Neural cell (in vitro differentiated cells): ENCODE data around the gene SRRM2. TPM values are rescaled to one million over a fixed set of nuclear protein-coding genes. Genes with fewer than 3 reads are reported as not detected.

Source experiments
- H2AFZ ChIP-seq: fragments of 200-600, 300-800 bp; sonication (generic), shearing (Covaris generic); 2 replicates; pipeline ENCODE4 v1.6.0; 2014; ENCODE audit warnings: low read depth, mild to moderate bottlenecking, antibody characterized with exemption, low read length, moderate library complexity
- H3F3A ChIP-seq: fragments of 200-600 bp; shearing (Covaris generic); 2 replicates; pipeline ENCODE4 v1.6.1; 2016; ENCODE audit warnings: mild to moderate bottlenecking, moderate library complexity, mixed read lengths, antibody characterized with exemption, low read length; ENCODE audit not compliant: insufficient read depth, poor library complexity, severe bottlenecking
- H3K27ac ChIP-seq: fragments of 200-600, 300-800 bp; sonication (generic), shearing (Covaris generic); 2 replicates; pipeline ENCODE4 v1.5.1; 2014; ENCODE audit warnings: mild to moderate bottlenecking, low read length, moderate library complexity
- H3K27me3 ChIP-seq: fragments of 300-800, 200-600 bp; sonication (generic), shearing (Covaris generic); 2 replicates; pipeline ENCODE4 v1.6.0; 2014; ENCODE audit warnings: mild to moderate bottlenecking, low read depth, low read length, moderate library complexity; ENCODE audit not compliant: insufficient read depth
- H3K36me3 ChIP-seq: fragments of 300-800, 200-600 bp; sonication (generic), shearing (Covaris generic); 2 replicates; pipeline ENCODE4 v1.5.1; 2014; ENCODE audit warnings: mild to moderate bottlenecking, antibody characterized with exemption, low read length, moderate library complexity; ENCODE audit not compliant: insufficient read depth
- H3K4me2 ChIP-seq: fragments of 300-800, 200-600 bp; sonication (generic), shearing (Covaris generic); 2 replicates; pipeline ENCODE4 v1.6.0; 2014; ENCODE audit warnings: mild to moderate bottlenecking, low read length
- H3K4me3 ChIP-seq: fragments of 300-800, 200-600 bp; sonication (generic), shearing (Covaris generic); 2 replicates; pipeline ENCODE4 v1.5.1; 2014; ENCODE audit warnings: mild to moderate bottlenecking, low read length, moderate library complexity
- H3K79me2 ChIP-seq: fragments of 200-600 bp; shearing (Covaris generic); replicated peaks from 2 replicates; pipeline ENCODE4 v1.6.0; 2014; ENCODE audit warnings: mild to moderate bottlenecking, low read length, moderate library complexity; ENCODE audit not compliant: insufficient read depth
- H3K9ac ChIP-seq: fragments of 300-800, 200-600 bp; sonication (generic), shearing (Covaris generic); 2 replicates; pipeline ENCODE4 v1.6.1; 2016; ENCODE audit warnings: mild to moderate bottlenecking, low read length, mixed read lengths
- H3K9me2 ChIP-seq: fragments of 200-600 bp; shearing (Covaris generic); 2 replicates; pipeline ENCODE4 v1.6.1; 2016; ENCODE audit warnings: mild to moderate bottlenecking, low read length, mixed read lengths; ENCODE audit not compliant: insufficient read depth
- H3K9me3 ChIP-seq: fragments of 200-600, 300-800 bp; sonication (generic), shearing (Covaris generic); 2 replicates; pipeline ENCODE4 v1.6.1; 2016; ENCODE audit warnings: mild to moderate bottlenecking, mixed run types, low read length, moderate library complexity, mixed read lengths
- H4K20me1 ChIP-seq: fragments of 200-600 bp; shearing (Covaris generic); 2 replicates; pipeline ENCODE4 v1.6.1; 2016; ENCODE audit warnings: mild to moderate bottlenecking, mixed run types; ENCODE audit not compliant: insufficient read depth
- EP300 ChIP-seq: fragments of 450-650 bp; conservative IDR thresholded peaks from 2 replicates; pipeline ENCODE4 v1.6.1; 2014; ENCODE audit warnings: antibody characterized with exemption, mild to moderate bottlenecking, moderate library complexity; ENCODE audit not compliant: poor library complexity, severe bottlenecking
- EZH2 ChIP-seq: fragments of 200-600, 300-800 bp; shearing (Covaris generic), sonication (generic); IDR thresholded peaks from 2 replicates; pipeline ENCODE4 v1.6.1; 2014; ENCODE audit warnings: antibody characterized with exemption, low read length, borderline replicate concordance, mild to moderate bottlenecking; ENCODE audit not compliant: insufficient read depth, poor library complexity, severe bottlenecking
- MXI1 ChIP-seq: fragments of 450-650 bp; conservative IDR thresholded peaks from 2 replicates; pipeline ENCODE4 v1.6.1; 2014; ENCODE audit warnings: antibody characterized with exemption, mild to moderate bottlenecking; ENCODE audit not compliant: poor library complexity, severe bottlenecking
- POLR2AphosphoS5 ChIP-seq: IDR thresholded peaks from 2 replicates; pipeline ENCODE4 v1.6.1; 2012
- RAD21 ChIP-seq: fragments of 450-650 bp; conservative IDR thresholded peaks from 2 replicates; pipeline ENCODE4 v1.6.1; 2014; ENCODE audit warnings: antibody characterized with exemption, mild to moderate bottlenecking, moderate library complexity
- SMC3 ChIP-seq: fragments of 450-650 bp; conservative IDR thresholded peaks from 2 replicates; pipeline ENCODE4 v1.6.1; 2014; ENCODE audit warnings: antibody characterized with exemption, mild to moderate bottlenecking, moderate library complexity; ENCODE audit not compliant: poor library complexity
- TAF1 ChIP-seq: IDR thresholded peaks from 2 replicates; pipeline ENCODE4 v1.6.1; 2012; ENCODE audit warnings: low read depth
- polyA plus RNA-seq: library from polyadenylated mRNA; depleted of rRNA; stranded (reverse); fragments of >200 nt; gene quantifications from 2 replicates; pipeline ENCODE4 v1.2.3, GENCODE V29; 2014
- TF ChIP-seq, protein P1 (sequence below): IDR thresholded peaks from 2 replicates; pipeline ENCODE4 v1.6.1; 2012; ENCODE audit warnings: borderline replicate concordance
- TF ChIP-seq, protein P2 (sequence below): fragments of 450-650 bp; IDR thresholded peaks from 2 replicates; pipeline ENCODE4 v1.5.1; 2014; ENCODE audit warnings: antibody characterized with exemption, mild to moderate bottlenecking, moderate library complexity; ENCODE audit not compliant: poor library complexity, severe bottlenecking

Gene SRRM2
- polyA plus RNA-seq, 1 donor from 2014 or later, result 40.0 TPM

DNA sequence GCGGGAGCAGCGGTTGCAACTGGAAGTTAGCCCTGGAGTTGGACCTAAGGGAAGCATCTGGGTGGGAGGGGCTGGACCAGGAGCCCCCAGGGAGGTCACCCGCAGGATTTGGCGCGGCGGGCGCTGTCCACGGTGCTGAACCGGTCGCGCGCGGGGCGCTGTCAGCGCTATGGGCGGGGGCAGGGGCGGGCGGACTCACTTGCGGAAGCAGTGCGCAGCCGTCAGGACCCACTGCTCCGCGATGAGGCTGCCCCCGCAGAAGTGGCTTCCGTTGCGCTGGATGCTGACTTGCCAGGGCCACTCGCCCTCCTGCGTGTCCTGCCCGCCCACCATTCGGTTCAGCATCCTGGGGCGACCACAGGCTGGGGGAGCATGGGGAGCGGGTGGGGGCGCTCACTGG is 36.9 kb upstream of the SRRM2 start:
- Histone ChIP-seq H3F3A (no peaks in the 10 kb centered on the region), H3K4me3 (no peak overlapping the region), H3K9me3 (no peaks in the 10 kb centered on the region), H3K4me2 (no peak overlapping the region), H3K9me2 (no peaks in the 10 kb centered on the region), H3K36me3 (no peaks in the 10 kb centered on the region), H3K27me3 (no peaks in the 10 kb centered on the region), H3K27ac (no peak overlapping the region), H2AFZ (no peak overlapping the region), H4K20me1 (no peaks in the 10 kb centered on the region), H3K79me2 (no peaks in the 10 kb centered on the region), H3K9ac (no peak overlapping the region)
- TF ChIP-seq, protein P1, sequence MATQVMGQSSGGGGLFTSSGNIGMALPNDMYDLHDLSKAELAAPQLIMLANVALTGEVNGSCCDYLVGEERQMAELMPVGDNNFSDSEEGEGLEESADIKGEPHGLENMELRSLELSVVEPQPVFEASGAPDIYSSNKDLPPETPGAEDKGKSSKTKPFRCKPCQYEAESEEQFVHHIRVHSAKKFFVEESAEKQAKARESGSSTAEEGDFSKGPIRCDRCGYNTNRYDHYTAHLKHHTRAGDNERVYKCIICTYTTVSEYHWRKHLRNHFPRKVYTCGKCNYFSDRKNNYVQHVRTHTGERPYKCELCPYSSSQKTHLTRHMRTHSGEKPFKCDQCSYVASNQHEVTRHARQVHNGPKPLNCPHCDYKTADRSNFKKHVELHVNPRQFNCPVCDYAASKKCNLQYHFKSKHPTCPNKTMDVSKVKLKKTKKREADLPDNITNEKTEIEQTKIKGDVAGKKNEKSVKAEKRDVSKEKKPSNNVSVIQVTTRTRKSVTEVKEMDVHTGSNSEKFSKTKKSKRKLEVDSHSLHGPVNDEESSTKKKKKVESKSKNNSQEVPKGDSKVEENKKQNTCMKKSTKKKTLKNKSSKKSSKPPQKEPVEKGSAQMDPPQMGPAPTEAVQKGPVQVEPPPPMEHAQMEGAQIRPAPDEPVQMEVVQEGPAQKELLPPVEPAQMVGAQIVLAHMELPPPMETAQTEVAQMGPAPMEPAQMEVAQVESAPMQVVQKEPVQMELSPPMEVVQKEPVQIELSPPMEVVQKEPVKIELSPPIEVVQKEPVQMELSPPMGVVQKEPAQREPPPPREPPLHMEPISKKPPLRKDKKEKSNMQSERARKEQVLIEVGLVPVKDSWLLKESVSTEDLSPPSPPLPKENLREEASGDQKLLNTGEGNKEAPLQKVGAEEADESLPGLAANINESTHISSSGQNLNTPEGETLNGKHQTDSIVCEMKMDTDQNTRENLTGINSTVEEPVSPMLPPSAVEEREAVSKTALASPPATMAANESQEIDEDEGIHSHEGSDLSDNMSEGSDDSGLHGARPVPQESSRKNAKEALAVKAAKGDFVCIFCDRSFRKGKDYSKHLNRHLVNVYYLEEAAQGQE, result no peak
- no peak for TF ChIP-seq EZH2
- TF ChIP-seq SMC3, result no peak
- no peak for TF ChIP-seq RAD21
- TF ChIP-seq, protein P2, sequence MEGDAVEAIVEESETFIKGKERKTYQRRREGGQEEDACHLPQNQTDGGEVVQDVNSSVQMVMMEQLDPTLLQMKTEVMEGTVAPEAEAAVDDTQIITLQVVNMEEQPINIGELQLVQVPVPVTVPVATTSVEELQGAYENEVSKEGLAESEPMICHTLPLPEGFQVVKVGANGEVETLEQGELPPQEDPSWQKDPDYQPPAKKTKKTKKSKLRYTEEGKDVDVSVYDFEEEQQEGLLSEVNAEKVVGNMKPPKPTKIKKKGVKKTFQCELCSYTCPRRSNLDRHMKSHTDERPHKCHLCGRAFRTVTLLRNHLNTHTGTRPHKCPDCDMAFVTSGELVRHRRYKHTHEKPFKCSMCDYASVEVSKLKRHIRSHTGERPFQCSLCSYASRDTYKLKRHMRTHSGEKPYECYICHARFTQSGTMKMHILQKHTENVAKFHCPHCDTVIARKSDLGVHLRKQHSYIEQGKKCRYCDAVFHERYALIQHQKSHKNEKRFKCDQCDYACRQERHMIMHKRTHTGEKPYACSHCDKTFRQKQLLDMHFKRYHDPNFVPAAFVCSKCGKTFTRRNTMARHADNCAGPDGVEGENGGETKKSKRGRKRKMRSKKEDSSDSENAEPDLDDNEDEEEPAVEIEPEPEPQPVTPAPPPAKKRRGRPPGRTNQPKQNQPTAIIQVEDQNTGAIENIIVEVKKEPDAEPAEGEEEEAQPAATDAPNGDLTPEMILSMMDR, result no peak
- TF ChIP-seq MXI1, result no peak
- TF ChIP-seq POLR2AphosphoS5, result no peak
- TF ChIP-seq EP300, result no peak
- no peak for TF ChIP-seq TAF1

DNA sequence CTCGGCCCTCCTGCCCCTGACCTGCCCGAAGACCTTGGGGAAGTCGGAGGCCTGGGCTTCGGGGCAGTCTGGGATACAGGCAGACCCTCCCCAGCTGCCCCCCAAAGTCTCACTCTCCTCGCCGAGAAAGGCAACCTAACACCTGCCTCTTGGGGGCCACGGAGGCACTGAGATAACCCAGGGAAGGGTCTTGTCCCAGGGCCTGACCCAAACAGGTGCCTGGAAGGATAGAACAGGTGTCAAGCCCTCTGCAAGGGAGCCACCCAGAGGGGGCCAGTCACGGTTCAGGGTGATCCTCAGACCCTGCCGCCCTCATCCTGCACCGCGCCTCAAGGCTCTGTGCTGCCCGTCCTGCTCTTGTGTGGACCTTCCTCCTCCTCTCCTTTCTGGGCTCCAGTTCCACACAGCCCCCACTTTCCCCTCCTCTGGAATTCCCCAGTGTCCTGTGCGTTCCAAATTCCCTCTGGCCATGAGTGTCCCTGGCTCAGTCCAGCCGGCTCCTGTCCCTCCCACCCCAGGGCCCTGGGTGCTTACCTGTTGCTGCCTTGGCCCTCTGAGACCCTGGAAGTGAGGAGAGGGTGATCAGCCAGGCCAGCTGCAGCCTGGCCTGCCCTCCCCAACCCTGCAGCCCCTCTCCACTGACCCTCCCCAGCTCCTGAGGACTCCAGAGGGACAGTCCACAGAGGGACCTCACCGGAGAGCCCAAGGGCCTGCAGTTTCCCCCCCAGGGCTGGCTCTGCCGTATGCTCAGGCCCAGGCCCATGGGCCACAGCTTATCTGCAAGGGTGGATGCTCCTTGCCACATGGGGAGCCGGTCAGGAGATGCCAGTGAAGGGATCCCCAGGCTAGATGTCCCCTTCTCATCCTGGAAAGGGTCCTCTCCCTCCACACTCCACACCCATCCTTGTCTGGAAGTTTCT is 36.2 kb upstream of the SRRM2 start:
- H3K27ac ChIP-seq, result no peak overlapping the region
- H3F3A ChIP-seq, result no peaks in the 10 kb centered on the region
- no peak overlapping the region for H3K9ac ChIP-seq
- H3K79me2 ChIP-seq, result no peaks in the 10 kb centered on the region
- H3K4me3 ChIP-seq, result no peak overlapping the region
- no peak for TF ChIP-seq EZH2
- no peak for TF ChIP-seq TAF1
- TF ChIP-seq, protein P1, result no peak
- TF ChIP-seq SMC3, result no peak
- TF ChIP-seq, protein P2, result no peak
- TF ChIP-seq RAD21, result no peak
- no peak for TF ChIP-seq EP300
- TF ChIP-seq POLR2AphosphoS5, result no peak
- no peak for TF ChIP-seq MXI1
- no peaks in the 10 kb centered on the region for H3K27me3 ChIP-seq
- no peaks in the 10 kb centered on the region for H3K9me3 ChIP-seq
- no peaks in the 10 kb centered on the region for H4K20me1 ChIP-seq
- H3K36me3 ChIP-seq, result no peaks in the 10 kb centered on the region
- H2AFZ ChIP-seq, result no peak overlapping the region
- no peak overlapping the region for H3K4me2 ChIP-seq
- H3K9me2 ChIP-seq, result no peaks in the 10 kb centered on the region
